KOPT-K1 (cell line): ENCODE data around the gene BDKRB2.

Experiments
- H3K27ac ChIP-seq: fragments of 200-600 bp; sonication (generic); 2 replicates; pipeline ENCODE4 v1.5.1; 2016; ENCODE audit warnings: antibody characterized with exemption, mild to moderate bottlenecking, low read depth, low read length; ENCODE audit not compliant: poor library complexity, severe bottlenecking
- H3K36me3 ChIP-seq: fragments of 200-600 bp; sonication (generic); 2 replicates; pipeline ENCODE4 v1.5.1; 2017; ENCODE audit warnings: antibody characterized with exemption, mild to moderate bottlenecking, low read length, moderate library complexity; ENCODE audit not compliant: insufficient read depth
- H3K9me3 ChIP-seq: fragments of 200-600 bp; sonication (generic); 2 replicates; pipeline ENCODE4 v1.5.1; 2017; ENCODE audit warnings: antibody characterized with exemption, low read length, mild to moderate bottlenecking; ENCODE audit not compliant: insufficient read depth, poor library complexity, severe bottlenecking

BDKRB2 gene

DNA sequence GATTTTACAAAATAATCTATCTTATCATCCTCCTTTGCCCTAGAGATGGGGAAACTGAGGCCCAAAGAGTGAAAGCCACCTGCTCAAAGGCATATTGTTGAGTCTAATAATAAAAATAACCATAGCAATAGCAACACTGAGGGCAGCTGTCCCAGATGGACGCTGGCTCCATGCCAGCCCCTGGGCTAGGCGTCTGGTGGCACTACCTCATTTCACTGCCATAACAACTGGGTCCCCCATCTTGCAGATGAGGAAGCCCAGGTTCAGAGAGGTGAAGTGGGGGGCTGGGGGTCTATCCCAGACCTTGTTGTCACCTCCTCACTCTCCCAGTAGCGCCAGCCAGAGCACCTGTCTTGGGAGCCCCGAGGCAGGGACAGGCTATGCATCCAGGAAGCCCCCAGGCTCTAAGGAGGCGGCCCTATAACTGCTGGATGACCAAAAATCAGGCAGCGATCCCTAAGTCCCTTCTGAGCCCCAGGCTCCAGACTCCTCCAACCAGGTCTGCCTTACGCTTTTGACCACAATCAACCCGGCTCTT, 12.8 kb downstream of the BDKRB2 start:
- Histone ChIP-seq H3K9me3 (peaks cover 1% of the 10 kb centered on the region), H3K27ac (no peak overlapping the region), H3K36me3 (no peaks in the 10 kb centered on the region)

DNA sequence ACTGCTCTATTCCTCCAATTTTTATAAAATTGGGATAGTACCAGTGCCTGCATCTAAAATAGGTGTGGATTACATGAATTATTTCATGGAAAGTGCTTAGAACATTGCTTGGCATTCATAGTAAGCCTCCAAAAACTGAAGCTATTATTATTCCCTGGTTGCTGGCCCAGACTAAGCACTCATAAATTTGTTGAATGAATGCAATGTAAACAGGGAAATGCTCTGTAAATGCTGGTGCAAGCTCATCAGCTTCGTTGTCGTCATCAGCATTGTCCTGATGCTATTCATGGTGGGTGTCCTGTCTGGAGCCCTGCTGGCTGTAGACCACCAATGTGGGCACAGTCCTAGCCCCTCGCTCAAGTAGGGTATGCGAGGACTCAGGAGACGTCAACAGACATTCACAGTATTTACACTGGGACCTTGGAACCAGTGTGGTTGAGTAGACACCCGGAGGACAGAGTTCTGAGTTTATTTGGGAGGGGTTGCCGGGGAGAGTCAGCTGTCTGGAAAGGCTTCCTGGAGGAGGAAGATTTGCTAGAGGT, 16.5 kb downstream of the BDKRB2 start:
- Histone ChIP-seq H3K9me3 (no peaks in the 10 kb centered on the region), H3K27ac (no peak overlapping the region), H3K36me3 (no peaks in the 10 kb centered on the region)

DNA sequence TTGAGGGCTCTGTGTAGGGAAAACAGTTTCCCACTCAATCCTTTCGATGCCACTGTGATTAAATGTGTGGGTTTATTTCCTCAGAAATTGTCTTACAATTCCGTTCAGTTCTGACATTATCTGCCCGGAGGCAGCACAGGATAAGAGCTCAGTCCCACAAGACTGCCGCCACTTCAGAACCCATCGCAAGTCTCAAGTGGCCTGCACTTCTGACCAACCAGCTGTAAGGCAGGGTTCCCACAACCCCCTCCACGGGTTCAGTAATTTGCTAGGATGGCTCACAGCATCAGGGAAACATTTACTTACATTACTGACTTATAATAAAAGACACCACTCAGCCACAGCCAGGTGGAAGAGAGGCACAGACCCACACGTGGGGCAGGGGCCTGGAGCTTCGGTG, 17.2 kb downstream of the BDKRB2 start:
- Histone ChIP-seq H3K27ac (no peak overlapping the region), H3K36me3 (no peaks in the 10 kb centered on the region), H3K9me3 (no peaks in the 10 kb centered on the region)

DNA sequence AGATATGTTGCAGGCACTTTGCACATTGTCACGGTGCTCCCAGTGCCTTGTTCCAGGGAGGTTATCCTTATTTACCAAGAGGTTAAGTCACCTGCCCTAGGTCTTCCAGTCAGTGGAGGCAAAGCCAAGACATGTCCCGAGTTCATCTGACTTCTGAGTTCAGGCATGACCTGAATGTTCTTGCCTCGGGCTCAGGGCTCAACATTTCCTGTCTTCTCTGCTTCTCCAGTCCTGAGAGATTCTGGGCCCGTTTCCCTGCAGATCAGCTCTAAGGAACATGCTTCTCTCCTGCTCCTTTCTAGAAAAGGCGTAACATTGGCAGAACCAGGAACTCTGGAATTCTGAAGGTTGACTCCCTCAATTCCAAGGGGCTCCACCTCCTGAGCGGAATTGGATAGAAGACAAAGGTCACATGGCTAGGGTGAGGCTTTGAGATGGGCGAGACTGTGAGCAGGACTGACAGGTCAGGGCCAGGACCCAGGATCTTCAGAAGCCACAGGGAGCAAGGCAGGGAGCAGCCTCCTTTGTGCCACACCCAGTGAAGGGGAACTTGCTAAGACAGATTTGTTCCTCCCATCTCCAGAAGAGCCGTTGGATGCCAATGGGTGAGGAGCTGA, 19.9 kb downstream of the BDKRB2 start:
- Histone ChIP-seq H3K27ac (no peak overlapping the region), H3K36me3 (no peaks in the 10 kb centered on the region), H3K9me3 (peaks cover 9% of the 10 kb centered on the region)

DNA sequence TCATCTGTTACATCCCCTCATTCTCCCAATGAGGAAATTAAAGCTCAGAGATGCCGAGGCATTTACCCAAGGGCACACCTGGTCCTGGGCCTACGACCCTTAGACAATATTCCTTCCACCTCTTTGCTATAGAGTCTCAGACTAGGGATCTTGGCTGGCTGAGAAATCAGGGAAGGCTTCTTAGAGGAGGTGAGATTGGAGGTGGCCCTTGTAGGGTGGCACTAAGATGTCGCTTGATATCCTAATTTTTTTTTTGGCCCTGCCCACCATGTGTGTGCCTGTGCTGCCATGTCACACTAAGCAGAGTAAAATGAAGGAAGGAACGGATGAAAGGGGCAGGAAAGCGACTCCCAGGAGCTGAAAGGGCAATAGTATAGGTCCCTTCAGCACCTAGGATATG, 20.6 kb downstream of the BDKRB2 start:
- Histone ChIP-seq H3K27ac (no peak overlapping the region), H3K9me3 (peaks cover 9% of the 10 kb centered on the region), H3K36me3 (no peaks in the 10 kb centered on the region)

DNA sequence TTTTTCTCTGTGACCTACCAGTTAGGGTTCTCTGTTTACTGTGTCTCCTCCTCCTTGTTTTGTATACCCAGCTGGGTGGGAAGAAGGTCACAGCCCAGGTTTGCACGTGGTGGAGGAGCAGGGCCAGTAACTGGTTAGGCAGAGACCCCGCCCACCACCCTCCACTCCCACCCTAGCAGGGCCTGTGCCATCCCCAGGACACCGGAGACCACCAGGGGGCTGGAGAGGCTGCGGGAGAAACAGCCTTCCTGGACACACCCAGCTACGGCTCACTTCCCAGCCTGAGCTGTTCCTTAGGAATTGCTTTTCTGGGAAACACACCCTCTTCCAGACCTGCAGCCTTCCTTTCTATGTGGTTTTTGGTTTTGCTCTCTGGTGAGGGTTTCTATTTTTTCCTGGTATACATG, 21.1 kb downstream of the BDKRB2 start:
- Histone ChIP-seq H3K27ac (no peak overlapping the region), H3K9me3 (peaks cover 9% of the 10 kb centered on the region), H3K36me3 (no peaks in the 10 kb centered on the region)

DNA sequence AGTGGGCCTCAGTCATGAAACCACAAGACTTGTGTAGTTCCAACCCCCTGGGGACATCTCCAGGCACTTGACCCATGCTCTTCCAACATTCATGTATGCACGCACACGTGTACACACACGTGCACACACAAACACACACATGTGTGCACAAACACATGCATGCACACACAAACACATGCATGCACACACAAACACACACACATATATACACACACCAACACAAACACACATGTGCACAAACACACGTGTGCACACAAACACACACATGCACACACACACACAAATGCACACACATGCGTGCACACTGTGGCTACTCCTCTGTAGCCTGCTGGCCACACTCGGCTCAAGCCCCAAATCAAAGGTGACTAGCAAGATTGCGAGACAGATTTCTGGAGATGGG, 22.8 kb downstream of the BDKRB2 start:
- Histone ChIP-seq H3K9me3 (peaks cover 9% of the 10 kb centered on the region), H3K27ac (no peak overlapping the region), H3K36me3 (no peaks in the 10 kb centered on the region)

DNA sequence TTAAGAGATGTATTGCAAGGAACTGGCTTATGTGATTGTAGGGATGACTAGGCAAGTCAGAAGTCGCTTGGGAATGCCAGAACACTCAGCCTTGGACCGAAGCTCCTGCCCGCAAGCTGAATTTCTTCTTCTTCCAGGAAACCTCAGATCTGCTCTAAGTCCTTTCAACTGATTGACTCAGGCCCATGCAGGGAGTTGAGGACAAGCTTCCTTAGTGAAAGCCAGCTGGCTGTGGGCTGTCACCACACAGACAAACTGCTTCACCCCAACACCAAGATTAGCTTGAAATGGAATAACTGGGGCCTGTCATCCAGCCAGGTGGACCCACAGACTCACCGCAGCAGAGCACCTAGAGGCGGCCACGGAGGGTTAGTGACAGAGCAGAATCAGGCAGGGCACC, 24.7 kb downstream of the BDKRB2 start:
- Histone ChIP-seq H3K27ac (no peak overlapping the region), H3K36me3 (no peaks in the 10 kb centered on the region), H3K9me3 (peaks cover 9% of the 10 kb centered on the region)

DNA sequence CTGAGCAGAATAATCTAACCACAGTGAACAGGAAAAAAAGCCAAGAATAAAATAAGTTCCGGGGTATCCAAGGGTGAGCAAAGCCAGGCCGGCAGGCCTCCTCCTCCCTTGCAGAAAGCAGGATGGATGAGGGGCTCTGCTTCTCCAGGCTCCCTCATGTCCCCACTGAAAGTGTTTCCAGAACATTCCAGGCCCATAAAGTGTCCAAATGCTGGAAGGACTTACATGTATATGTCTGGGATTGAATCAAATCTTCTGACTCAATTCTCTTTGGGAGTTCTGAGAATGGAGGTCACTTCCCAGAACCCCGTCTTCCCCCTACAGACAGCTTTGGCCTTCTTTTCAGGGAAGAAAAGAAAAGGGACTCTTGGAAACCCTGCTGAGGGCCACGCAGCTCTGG, 26.4 kb downstream of the BDKRB2 start:
- Histone ChIP-seq H3K36me3 (no peaks in the 10 kb centered on the region), H3K27ac (no peak overlapping the region), H3K9me3 (peaks cover 9% of the 10 kb centered on the region)

DNA sequence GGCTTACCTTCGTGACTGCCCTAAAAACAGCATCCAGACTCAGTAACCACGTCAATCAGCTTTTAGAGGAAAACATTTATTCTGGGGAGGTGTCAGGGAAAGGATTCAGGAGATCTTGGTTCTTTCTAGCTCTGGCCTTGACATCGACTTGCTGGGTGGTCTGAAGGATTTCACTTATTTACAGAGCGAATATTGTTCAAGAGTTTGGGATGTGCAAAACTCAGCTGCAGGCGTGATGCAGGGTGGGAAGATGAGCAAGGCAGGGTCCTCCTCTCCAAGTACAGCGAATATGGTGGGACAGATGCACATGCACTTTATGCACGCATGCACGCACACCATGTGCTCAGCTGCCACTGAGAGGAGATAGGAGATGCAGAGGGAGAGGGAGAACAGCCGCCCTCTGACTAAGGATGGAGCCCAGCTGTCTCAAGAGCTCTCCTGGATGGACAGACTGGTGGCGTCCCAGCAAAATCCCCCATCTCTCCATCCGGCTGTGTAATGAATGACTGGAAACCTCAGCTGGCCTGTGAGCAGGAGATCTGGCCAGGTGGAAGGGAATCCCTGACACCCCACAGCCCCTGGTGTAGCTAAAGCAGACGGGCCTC, 27.0 kb downstream of the BDKRB2 start:
- H3K9me3 ChIP-seq = peaks cover 9% of the 10 kb centered on the region
- H3K36me3 ChIP-seq = no peaks in the 10 kb centered on the region
- no peak overlapping the region for H3K27ac ChIP-seq

DNA sequence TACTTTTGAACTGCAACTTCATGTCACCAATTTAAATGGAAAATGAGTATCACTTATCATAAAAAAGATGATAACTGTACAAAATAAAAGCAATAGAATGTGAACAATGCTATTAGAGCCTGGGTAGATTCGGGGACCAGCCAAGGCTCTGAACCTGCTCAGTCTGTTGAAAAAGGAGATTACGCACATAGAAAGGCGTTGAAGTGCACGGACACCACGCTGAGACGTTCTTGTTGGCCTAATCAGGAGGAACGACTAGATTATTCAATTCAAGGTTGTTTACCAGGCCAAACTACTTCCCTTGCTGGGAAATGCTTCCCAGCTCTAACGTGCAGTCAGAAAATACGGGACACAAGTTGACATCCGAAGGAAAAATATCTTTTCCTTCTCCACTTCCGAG, 27.9 kb downstream of the BDKRB2 start:
- H3K27ac ChIP-seq = no peak overlapping the region
- H3K36me3 ChIP-seq = no peaks in the 10 kb centered on the region
- H3K9me3 ChIP-seq = peaks cover 9% of the 10 kb centered on the region

DNA sequence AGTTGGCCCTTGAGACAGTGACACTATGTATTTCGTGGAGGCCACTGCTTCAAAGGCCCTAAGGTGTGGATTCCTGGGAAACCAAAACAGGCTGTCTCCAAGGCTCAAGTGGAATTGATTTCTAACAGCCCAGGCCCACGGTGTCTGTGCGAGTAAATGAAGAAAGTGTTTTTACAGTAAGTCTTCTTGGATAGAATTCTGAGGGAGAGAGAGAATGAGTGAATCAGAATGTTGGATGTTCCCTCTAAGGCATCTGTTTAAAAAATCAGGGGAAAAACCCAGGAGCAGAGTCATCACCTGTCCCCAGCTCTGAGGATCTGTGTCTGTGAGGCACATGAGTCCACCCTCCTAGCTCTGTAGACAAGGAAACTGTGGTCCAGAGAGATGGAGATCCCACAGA, 29.0 kb downstream of the BDKRB2 start:
- Histone ChIP-seq H3K36me3 (no peaks in the 10 kb centered on the region), H3K9me3 (peaks cover 2% of the 10 kb centered on the region), H3K27ac (no peak overlapping the region)

DNA sequence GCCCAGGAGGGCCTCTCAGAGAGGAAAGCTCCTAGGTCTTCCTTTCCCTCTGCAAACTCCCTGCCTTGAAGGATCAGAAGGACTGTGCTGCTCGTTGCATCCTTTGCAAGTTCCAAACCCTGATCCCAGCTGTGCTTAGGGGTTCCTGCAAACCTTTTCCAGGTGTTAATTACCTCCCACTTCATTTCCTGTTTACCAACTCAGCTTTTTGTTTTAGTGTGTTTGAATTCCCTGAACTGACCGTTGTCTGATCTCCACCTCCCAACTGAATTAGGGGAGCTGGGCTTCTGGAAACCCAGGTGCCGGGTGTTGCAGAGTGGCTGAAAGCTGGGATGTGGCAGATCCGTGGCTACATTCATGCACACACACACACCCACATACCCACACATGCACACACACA, 30.8 kb downstream of the BDKRB2 start:
- no peaks in the 10 kb centered on the region for H3K36me3 ChIP-seq
- H3K27ac ChIP-seq = no peak overlapping the region
- H3K9me3 ChIP-seq = no peaks in the 10 kb centered on the region

DNA sequence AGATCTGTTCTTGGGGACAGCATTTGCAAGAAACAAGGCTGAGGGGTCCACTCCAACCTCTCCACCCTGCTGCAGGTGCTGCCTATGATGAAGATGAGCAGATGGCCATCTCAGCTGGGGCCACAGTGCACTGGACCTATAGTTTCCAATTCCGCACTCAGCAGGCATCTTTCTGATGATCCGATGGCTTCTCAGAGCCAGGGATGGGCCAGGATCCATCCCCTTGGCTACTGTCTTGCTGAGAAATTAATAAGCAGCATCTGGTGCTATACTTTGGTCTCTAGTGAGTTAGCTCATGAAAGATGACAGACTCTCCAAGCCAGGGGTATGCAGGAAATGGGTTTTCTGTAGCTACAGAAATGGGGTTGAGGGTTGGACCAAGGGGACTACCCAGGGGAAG, 33.0 kb downstream of the BDKRB2 start:
- no peaks in the 10 kb centered on the region for H3K9me3 ChIP-seq
- no peaks in the 10 kb centered on the region for H3K36me3 ChIP-seq
- H3K27ac ChIP-seq = no peak overlapping the region

DNA sequence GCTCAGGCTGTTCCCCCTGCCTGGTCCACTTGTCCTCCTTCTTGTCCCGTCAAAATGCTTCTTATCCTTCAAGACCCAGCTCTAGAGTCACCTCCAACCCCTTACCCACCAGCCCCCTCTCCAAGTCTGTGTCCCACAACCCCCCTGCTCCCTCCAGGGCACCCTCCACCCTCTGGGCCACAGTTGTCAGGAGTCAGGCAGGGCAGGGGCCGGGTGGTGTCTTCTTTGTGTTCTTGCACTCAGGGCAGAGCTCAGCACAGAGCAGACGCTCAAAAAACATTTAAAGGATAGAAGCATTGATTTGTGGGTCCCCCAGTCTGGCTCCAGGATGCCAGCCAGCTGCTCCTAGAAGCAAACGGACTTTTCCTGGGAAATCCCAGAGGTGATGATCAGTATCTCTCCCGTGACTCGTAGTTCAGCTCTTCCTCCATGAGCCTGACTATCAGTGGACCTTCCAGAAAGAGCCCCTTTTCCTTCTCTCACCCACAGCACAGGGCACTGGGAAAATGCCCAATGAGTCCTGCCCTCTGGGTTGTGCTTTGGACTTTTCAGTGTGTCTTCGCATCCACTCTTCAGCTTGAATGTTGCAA, 34.1 kb downstream of the BDKRB2 start:
- Histone ChIP-seq H3K36me3 (no peaks in the 10 kb centered on the region), H3K9me3 (no peaks in the 10 kb centered on the region), H3K27ac (no peak overlapping the region)
